Iris pigment epithelial cell (primary cell): ENCODE results near the gene FGGY.
"Not testable (repeated sequence)": the region's sequence is repeated elsewhere in the genome, so short reads cannot be mapped to it uniquely, and the experiment has no call there.

Source experiments
- DNase-seq: peaks from one replicate; pipeline ENCODE4 v3.0.0-alpha.2; 2011; ENCODE audit warnings: low read depth

The FGGY gene

GRCh38 chr1:59443310-59443709 is 146.4 kb downstream of the FGGY start:
- peak; percentile 62 for DNase-seq

GRCh38 chr1:59444520-59444919 is 147.6 kb downstream of the FGGY start:
- DNase-seq, result no peak

- DNase-seq, result peak; percentile 56
Observed at GRCh38 chr1:59445040-59445439, 148.1 kb downstream of the FGGY start.

GRCh38 chr1:59446257-59446901 is 149.5 kb downstream of the FGGY start:
- peak; percentile 77 for DNase-seq

- DNase-seq, result no peak
Observed at GRCh38 chr1:59452026-59452425, 155.1 kb downstream of the FGGY start.

GRCh38 chr1:59452559-59452958 is 155.7 kb downstream of the FGGY start:
- DNase-seq, result no peak

- DNase-seq, result no peak
Observed at GRCh38 chr1:59453297-59453968, 156.5 kb downstream of the FGGY start.

GRCh38 chr1:59455206-59455605 is 158.3 kb downstream of the FGGY start:
- DNase-seq, result peak; percentile 69

GRCh38 chr1:59457786-59458185 is 160.9 kb downstream of the FGGY start:
- no peak for DNase-seq

GRCh38 chr1:59458884-59459283 is 162.0 kb downstream of the FGGY start:
- no peak for DNase-seq

GRCh38 chr1:59462942-59463341 is 166.0 kb downstream of the FGGY start:
- DNase-seq, result not testable (repeated sequence)

GRCh38 chr1:59465478-59465877 is 168.6 kb downstream of the FGGY start:
- DNase-seq, result not testable (repeated sequence)

- no peak for DNase-seq
Observed at GRCh38 chr1:59468828-59469428, 172.0 kb downstream of the FGGY start.

- not testable (repeated sequence) for DNase-seq
Observed at GRCh38 chr1:59471991-59472570, 175.2 kb downstream of the FGGY start.

- no peak for DNase-seq
Observed at GRCh38 chr1:59473831-59474230, 176.9 kb downstream of the FGGY start.

GRCh38 chr1:59474496-59474895 is 177.6 kb downstream of the FGGY start:
- DNase-seq, result no peak

GRCh38 chr1:59475737-59476136 is 178.8 kb downstream of the FGGY start:
- DNase-seq, result no peak

- peak; percentile 22 for DNase-seq
Observed at GRCh38 chr1:59477286-59477685, 180.4 kb downstream of the FGGY start.

GRCh38 chr1:59477867-59478266 is 181.0 kb downstream of the FGGY start:
- DNase-seq, result no peak

- DNase-seq, result no peak
Observed at GRCh38 chr1:59478822-59479221, 181.9 kb downstream of the FGGY start.

GRCh38 chr1:59480188-59480888 is 183.4 kb downstream of the FGGY start:
- no peak for DNase-seq

GRCh38 chr1:59481881-59482505 is 185.1 kb downstream of the FGGY start:
- no peak for DNase-seq
